ENCODE data around the gene NUP85. TPM values are rescaled to one million over a fixed set of nuclear protein-coding genes. Genes with fewer than 3 reads are reported as not detected.
A peak's percentile ranks its signal among the peaks of the same experiment; 100 is the strongest.

Gene NUP85
- polyA plus RNA-seq, 1 of the 3 experiments (the other 2 are of a cell fraction) = 80.5 TPM

DNA sequence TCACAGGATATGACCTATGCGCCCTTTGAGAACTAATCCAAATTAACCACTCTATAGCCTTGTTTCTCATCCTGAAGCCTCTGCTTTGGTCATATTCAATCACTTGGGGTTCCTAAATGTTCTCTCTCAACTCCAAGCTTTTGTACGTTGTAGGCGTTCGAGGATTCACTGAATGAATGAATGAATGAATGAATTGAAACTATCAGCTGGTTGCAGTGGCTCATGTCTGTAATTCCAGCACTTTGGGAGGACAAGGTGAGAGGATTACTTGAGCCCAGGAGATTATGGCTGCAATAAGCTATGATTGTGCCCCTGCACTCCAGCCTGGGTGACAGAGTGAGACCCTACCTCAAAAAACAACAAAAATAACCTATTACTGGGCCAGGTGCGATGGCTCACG, 16.9 kb upstream of the NUP85 start:
- H3F3A ChIP-seq (replicated peaks; ENCODE audit: insufficient read depth) = peaks cover 7% of the 10 kb centered on the region
- CTCF ChIA-PET = interaction anchor here (0.6 to 6.1 kb wide), 3 partner anchors 12 to 74 kb away, joined by 3 to 50 read pairs (median 14); no protein-coding TSS in a partner anchor
- H3K27me3 ChIP-seq (ENCODE audit: insufficient read depth) = no peaks in the 10 kb centered on the region
- H3K9me2 ChIP-seq = no peaks in the 10 kb centered on the region
- 0 out of 2 replicates have a peak overlapping the region, but pooled peaks have one; percentile 1 for H3K4me2 ChIP-seq
- H3K79me2 ChIP-seq (ENCODE audit: insufficient read depth) = peaks cover 6% of the 10 kb centered on the region; the same call in 1 of the 2 replicates
- no peaks in the 10 kb centered on the region for H4K20me1 ChIP-seq (ENCODE audit: insufficient read depth)
- no peak overlapping the region for H3K4me3 ChIP-seq (ENCODE audit: low read depth in 2 of 2, low read length in 1 of 2)
- H3K9me3 ChIP-seq = no peaks in the 10 kb centered on the region
- H3K27ac ChIP-seq (ENCODE audit: low read depth in 2 of 2, low read length in 1 of 2) = no peak overlapping the region
- WGBS (ENCODE audit: low lambda C conversion rate) = 92% methylated on average over 6 of the region's 6 CpGs
- no peak overlapping the region for H3K9ac ChIP-seq
- H3K4me1 ChIP-seq (ENCODE audit: control insufficient read depth in 1 of 2, insufficient read depth in 2 of 2, low read depth in 1 of 2, low read length in 1 of 2) = no peaks in the 10 kb centered on the region; a peak in 1 of 4 replicates
- DNase-seq = no peak
- POLR2A ChIA-PET = no interaction called here
- H3K36me3 ChIP-seq (replicated peaks in 1 of 2; ENCODE audit: control insufficient read depth in 1 of 2, insufficient read depth in 2 of 2, low read length in 1 of 2) = no peaks in the 10 kb centered on the region
- TF ChIP-seq RFX5 (IDR thresholded peaks at IDR 0.05; ENCODE audit: low read length) = no peak
- TF ChIP-seq SMC3 (IDR thresholded peaks at IDR 0.05; ENCODE audit: low read depth, low read length) = no peak
- TF ChIP-seq TEAD4 (IDR thresholded peaks at IDR 0.05; ENCODE audit: borderline replicate concordance, insufficient read depth) = no peak
- TF ChIP-seq RAD21 (IDR thresholded peaks at IDR 0.05; ENCODE audit: low read length) = no peak
- no peak for TF ChIP-seq NRF1 (IDR thresholded peaks at IDR 0.05; ENCODE audit: low read depth, low read length)
- no peak for TF ChIP-seq ELF1 (IDR thresholded peaks at IDR 0.05)
- TF ChIP-seq EP300 (IDR thresholded peaks at IDR 0.05; ENCODE audit: borderline replicate concordance in 1 of 2, low read depth in 1 of 2, low read length in 1 of 2) = no peak
- TF ChIP-seq RXRA (IDR thresholded peaks at IDR 0.05; ENCODE audit: borderline replicate concordance, low read depth) = no peak
- no peak for TF ChIP-seq MEF2A (IDR thresholded peaks at IDR 0.05; ENCODE audit: borderline replicate concordance, low read depth)
- no peak for TF ChIP-seq FOXJ3 (CRISPR knock-in tag; IDR thresholded peaks at IDR 0.05)
- TF ChIP-seq FOSL2 (IDR thresholded peaks at IDR 0.05; ENCODE audit: borderline replicate concordance, low read depth) = no peak
- no peak for TF ChIP-seq CHD2 (IDR thresholded peaks at IDR 0.05; ENCODE audit: low read length, partially characterized antibody)
- TF ChIP-seq CTCF (IDR thresholded peaks at IDR 0.05) = no peak
- TF ChIP-seq JUND (IDR thresholded peaks at IDR 0.05) = no peak
- TF ChIP-seq PBX3 (IDR thresholded peaks at IDR 0.05) = no peak
- no peak for TF ChIP-seq MAX (IDR thresholded peaks at IDR 0.05; ENCODE audit: low read depth)
- TF ChIP-seq POLR2AphosphoS5 (IDR thresholded peaks at IDR 0.05; ENCODE audit: low read depth, low read length) = no peak
- no peak for TF ChIP-seq FOXM1 (IDR thresholded peaks at IDR 0.05; ENCODE audit: low read depth)
- TF ChIP-seq GATA2 (CRISPR knock-in tag; IDR thresholded peaks at IDR 0.05) = no peak
- H2AFZ ChIP-seq (ENCODE audit: low read depth) = no peak overlapping the region

All from SK-N-SH (cell line).